GM19452 (cell line): ENCODE data around the gene HPCAL1.

Experiments used
- ATAC-seq: cut with Tn5 transposase; IDR thresholded peaks from one replicate; pipeline ENCODE4 v1.9.1; 2021; ENCODE audit not compliant: unreplicated experiment

The HPCAL1 gene

GRCh38 chr2:10333966-10334365 is 31.3 kb downstream of the HPCAL1 start:
- ATAC-seq, result no peak

- ATAC-seq, result no peak
Observed at GRCh38 chr2:10335046-10335840, 32.5 kb downstream of the HPCAL1 start.

GRCh38 chr2:10336283-10336682 is 33.6 kb downstream of the HPCAL1 start:
- ATAC-seq, result no peak

- ATAC-seq, result no peak
Observed at GRCh38 chr2:10337449-10338269, 35.0 kb downstream of the HPCAL1 start.

GRCh38 chr2:10338270-10339188 is 35.8 kb downstream of the HPCAL1 start:
- no peak for ATAC-seq

- no peak for ATAC-seq
Observed at GRCh38 chr2:10339647-10340592, 37.2 kb downstream of the HPCAL1 start.

- no peak for ATAC-seq
Observed at GRCh38 chr2:10340593-10340975, 37.9 kb downstream of the HPCAL1 start.

GRCh38 chr2:10341193-10341592 is 38.5 kb downstream of the HPCAL1 start:
- ATAC-seq, result no peak

GRCh38 chr2:10342245-10342951 is 39.7 kb downstream of the HPCAL1 start:
- ATAC-seq, result no peak

- no peak for ATAC-seq
Observed at GRCh38 chr2:10343191-10343590, 40.5 kb downstream of the HPCAL1 start.

GRCh38 chr2:10343658-10344057 is 41.0 kb downstream of the HPCAL1 start:
- no peak for ATAC-seq

GRCh38 chr2:10344105-10345066 is 41.7 kb downstream of the HPCAL1 start:
- ATAC-seq, result no peak

GRCh38 chr2:10345126-10345525 is 42.4 kb downstream of the HPCAL1 start:
- ATAC-seq, result no peak

GRCh38 chr2:10345813-10346212 is 43.1 kb downstream of the HPCAL1 start:
- no peak for ATAC-seq

GRCh38 chr2:10346929-10347561 is 44.3 kb downstream of the HPCAL1 start:
- ATAC-seq, result no peak

GRCh38 chr2:10347562-10347948 is 44.9 kb downstream of the HPCAL1 start:
- no peak for ATAC-seq

GRCh38 chr2:10348891-10349290 is 46.2 kb downstream of the HPCAL1 start:
- ATAC-seq, result no peak

- no peak for ATAC-seq
Observed at GRCh38 chr2:10350761-10351160, 48.1 kb downstream of the HPCAL1 start.
